A673 (cell line): ENCODE data around the gene MGAT5. TPM values are rescaled to one million over a fixed set of nuclear protein-coding genes. Genes with fewer than 3 reads are reported as not detected.

Experiments
- BruUV-seq: library from RNA; stranded (reverse); fragments of 400-500 nt; replicated peaks from 2 replicates; lab custom pipeline; 2021; lab: Mats Ljungman, UMichigan
- CTCF ChIA-PET: fragments of 300-600 bp; sonication (Branson Sonifier 250); formaldehyde crosslinking; loops from one replicate; lab custom pipeline; 2022; ENCODE audit warnings: antibody characterized with exemption; lab: Charles Lee
- POLR2A ChIA-PET: fragments of 300-600 bp; sonication (Branson Sonifier 250); formaldehyde crosslinking; loops from one replicate; lab custom pipeline; 2022; ENCODE audit warnings: antibody characterized with exemption; ENCODE audit not compliant: low non-redundant PET; lab: Charles Lee
- DNase-seq: peaks from one replicate; pipeline ENCODE4 v3.0.0-alpha.2; 2015; ENCODE audit warnings: low spot score
- H3K27ac ChIP-seq: fragments of 200-600 bp; sonication (generic); 2 replicates; pipeline ENCODE4 v1.5.1; 2016; ENCODE audit warnings: mixed run types, low read depth, mild to moderate bottlenecking, mixed read lengths, antibody characterized with exemption, low read length; ENCODE audit not compliant: poor library complexity, severe bottlenecking
- H3K27me3 ChIP-seq: fragments of 200-600 bp; sonication (generic); replicated peaks from 2 replicates; pipeline ENCODE4 v1.6.1; 2017; ENCODE audit warnings: mixed run types, low read depth, mild to moderate bottlenecking, mixed read lengths, antibody characterized with exemption, low read length; ENCODE audit not compliant: insufficient read depth, poor library complexity
- H3K36me3 ChIP-seq: fragments of 200-600 bp; sonication (generic); 2 replicates; pipeline ENCODE4 v1.6.1; 2016; ENCODE audit warnings: mixed run types, mild to moderate bottlenecking, mixed read lengths, antibody characterized with exemption, low read length; ENCODE audit not compliant: insufficient read depth, poor library complexity, severe bottlenecking
- H3K4me1 ChIP-seq: fragments of 200-600 bp; sonication (generic); 2 replicates; pipeline ENCODE4 v1.6.1; 2017; ENCODE audit warnings: mixed run types, mild to moderate bottlenecking, mixed read lengths, antibody characterized with exemption, low read length; ENCODE audit not compliant: insufficient read depth, poor library complexity, severe bottlenecking
- H3K4me3 ChIP-seq: fragments of 200-600 bp; sonication (generic); 2 replicates; pipeline ENCODE4 v1.5.1; 2016; ENCODE audit warnings: low read depth, mixed run types, mild to moderate bottlenecking, mixed read lengths, low read length; ENCODE audit not compliant: poor library complexity, severe bottlenecking
- H3K9me3 ChIP-seq: fragments of 200-600 bp; sonication (generic); 2 replicates; pipeline ENCODE4 v1.6.1; 2016; ENCODE audit warnings: mixed run types, low read depth, mild to moderate bottlenecking, mixed read lengths, antibody characterized with exemption, low read length; ENCODE audit not compliant: poor library complexity, severe bottlenecking
- CTCF ChIP-seq: fragments of 300-800, 200-600 bp; sonication (generic); conservative IDR thresholded peaks from 2 replicates; pipeline ENCODE4 v1.5.1; 2017; ENCODE audit warnings: low read depth, mild to moderate bottlenecking, antibody characterized with exemption, low read length, moderate library complexity, mixed read lengths
- EZH2 ChIP-seq: fragments of 200-600 bp; sonication (generic); IDR thresholded peaks from 2 replicates; pipeline ENCODE4 v1.6.1; 2017; ENCODE audit warnings: borderline replicate concordance, low read depth, mild to moderate bottlenecking, mixed read lengths, antibody characterized with exemption, low read length; ENCODE audit not compliant: poor library complexity, severe bottlenecking
- intact Hi-C: fragments of 100-400 bp; cut with micrococcal nuclease; formaldehyde crosslinking; loops from one replicate; pipeline ENCODE4 v1.10.0; 2022; ENCODE audit not compliant: unreplicated experiment
- total RNA-seq: library from RNA; stranded (reverse); gene quantifications from 2 replicates; pipeline ENCODE4 v1.2.3, GENCODE V29; 2021

MGAT5 gene
- total RNA-seq, 1 experiment from 2014 or later = 11.0 TPM

- Histone ChIP-seq H3K9me3 (no peaks in the 10 kb centered on the region), H3K4me3 (no peak overlapping the region), H3K4me1 (no peaks in the 10 kb centered on the region), H3K36me3 (no peaks in the 10 kb centered on the region), H3K27ac (no peak overlapping the region), H3K27me3 (peaks cover 11% of the 10 kb centered on the region)
- intact Hi-C loops = no loop called here
- no peak for DNase-seq
- CTCF ChIA-PET = no interaction called here
- POLR2A ChIA-PET = no interaction called here
- no peak for TF ChIP-seq CTCF
- no peak for TF ChIP-seq EZH2
- BruUV-seq = no TSS peak
These were observed 245.5 kb downstream of the MGAT5 start for GRCh38 chr2:134499307-134499926.

GRCh38 chr2:134500211-134500935 lies 246.5 kb downstream of the MGAT5 start:
- peaks cover 11% of the 10 kb centered on the region for H3K27me3 ChIP-seq
- intact Hi-C loops = no loop called here
- TF ChIP-seq CTCF = no peak
- TF ChIP-seq EZH2 = no peak
- H3K9me3 ChIP-seq = no peaks in the 10 kb centered on the region
- ChIA-PET POLR2A (no interaction called here), CTCF (no interaction called here)
- no peaks in the 10 kb centered on the region for H3K36me3 ChIP-seq
- H3K27ac ChIP-seq = no peak overlapping the region
- no peak overlapping the region for H3K4me3 ChIP-seq
- H3K4me1 ChIP-seq = no peaks in the 10 kb centered on the region
- no TSS peak for BruUV-seq
- no peak for DNase-seq

GRCh38 chr2:134501476-134502091 lies 247.7 kb downstream of the MGAT5 start:
- no peak for DNase-seq
- H3K36me3 ChIP-seq = no peaks in the 10 kb centered on the region
- H3K4me1 ChIP-seq = no peaks in the 10 kb centered on the region
- H3K9me3 ChIP-seq = no peaks in the 10 kb centered on the region
- POLR2A ChIA-PET = no interaction called here
- TF ChIP-seq CTCF (no peak), EZH2 (no peak)
- CTCF ChIA-PET = no interaction called here
- H3K4me3 ChIP-seq = no peak overlapping the region
- H3K27me3 ChIP-seq = peaks cover 11% of the 10 kb centered on the region
- intact Hi-C loops = no loop called here
- no TSS peak for BruUV-seq
- H3K27ac ChIP-seq = no peak overlapping the region
